ENCODE data around the gene LCE3A.
"Not testable (repeated sequence)": the region's sequence is repeated elsewhere in the genome, so short reads cannot be mapped to it uniquely, and the experiment has no call there.

The LCE3A gene

DNA sequence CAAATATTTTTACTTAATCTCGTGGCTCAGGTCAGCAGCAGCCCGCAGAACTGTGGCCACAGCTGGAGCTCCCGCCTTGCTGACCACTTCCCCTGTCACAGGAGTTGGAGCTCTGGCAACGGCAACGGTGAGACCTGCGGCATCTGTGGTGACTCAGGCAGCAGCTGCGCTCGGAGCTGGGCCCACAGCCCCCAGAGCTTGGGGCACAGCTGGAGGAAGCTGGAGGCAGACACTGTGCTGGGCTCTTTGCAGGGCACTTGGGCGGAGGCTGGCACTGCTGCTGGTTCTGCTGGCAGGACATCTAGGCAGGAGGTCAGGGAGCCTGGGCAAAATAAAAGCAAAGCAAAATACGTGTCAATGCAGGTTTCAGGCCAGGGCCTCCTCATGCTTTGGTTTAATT lies at the start of gene LCE3A:
Gene LCE3A (minus strand): TSS at position 301 of the 400 bp plus-strand sequence. CDS start 0 bp downstream, at position 301.
- DNase-seq (ENCODE audit: low read depth): no peak

- no peak for DNase-seq (ENCODE audit: low read depth)
These were observed 44.7 kb upstream of the LCE3A start for GRCh38 chr1:152667648-152668047.

DNA sequence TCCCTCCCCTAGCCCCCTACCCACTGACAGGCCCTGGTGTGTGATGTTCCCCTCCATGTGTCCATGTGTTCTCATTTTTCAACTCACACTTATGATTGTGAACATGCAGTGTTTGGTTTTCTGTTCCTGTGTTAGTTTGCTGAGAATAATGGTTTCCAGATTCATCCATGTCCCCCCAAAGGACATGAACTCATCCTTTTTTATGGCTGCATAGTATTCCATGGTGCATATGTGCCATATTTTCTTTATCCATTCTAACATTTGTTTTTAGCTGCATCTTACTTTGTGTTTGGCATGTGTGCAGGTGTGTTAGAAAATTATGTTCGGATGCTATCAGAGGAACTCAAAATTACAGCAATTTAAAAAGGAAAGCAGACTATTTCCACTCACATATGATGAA lies 43.3 kb upstream of the LCE3A start:
- not testable (repeated sequence) for DNase-seq (ENCODE audit: low read depth)

- DNase-seq (ENCODE audit: low read depth): no peak
These were observed 40.2 kb upstream of the LCE3A start, which contains the start of gene LCE2D for GRCh38 chr1:152663098-152663497. TSS of gene LCE2D (plus strand) at chr1:152663380. CDS start at chr1:152664106, 726 bp downstream.

DNA sequence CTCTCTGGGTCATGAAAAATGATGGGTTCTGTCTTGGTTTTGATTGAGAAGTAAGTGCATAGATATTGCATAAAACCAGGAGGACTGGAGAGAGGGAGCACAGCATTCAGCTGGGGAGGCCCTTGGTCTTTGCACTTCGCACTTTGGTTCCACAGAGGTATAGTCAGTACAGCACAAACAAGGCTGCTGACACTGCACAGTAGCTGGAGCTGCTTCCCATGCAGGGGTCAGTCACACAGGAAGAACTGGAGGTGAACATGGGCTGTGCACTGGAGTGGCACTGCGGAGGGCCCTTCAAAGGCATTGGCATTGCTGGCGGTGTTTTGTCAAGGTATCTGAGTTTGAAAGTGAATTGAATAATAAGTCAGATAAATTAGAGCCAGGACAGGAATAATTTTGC lies 35.7 kb upstream of the LCE3A start:
- no peak for DNase-seq (ENCODE audit: low read depth)

DNA sequence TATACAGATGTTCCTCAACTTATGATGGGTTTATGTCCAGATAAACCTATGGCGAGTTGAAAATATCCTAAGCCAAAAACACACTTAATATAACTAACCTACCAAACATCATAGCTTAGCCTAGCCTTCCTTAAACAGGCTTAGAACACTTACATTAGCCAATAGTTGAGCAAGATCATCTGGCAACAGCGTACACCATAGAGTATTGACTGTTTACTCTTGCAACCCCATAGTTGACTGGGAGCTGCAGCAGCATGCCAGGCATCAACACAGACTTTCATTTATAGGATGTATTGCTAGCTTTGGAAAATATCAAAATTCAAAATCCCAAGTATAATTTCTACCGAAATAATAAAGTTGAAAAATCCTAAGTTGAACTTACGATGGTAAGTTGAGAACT lies 34.8 kb upstream of the LCE3A start:
- no peak for DNase-seq (ENCODE audit: low read depth)

DNA sequence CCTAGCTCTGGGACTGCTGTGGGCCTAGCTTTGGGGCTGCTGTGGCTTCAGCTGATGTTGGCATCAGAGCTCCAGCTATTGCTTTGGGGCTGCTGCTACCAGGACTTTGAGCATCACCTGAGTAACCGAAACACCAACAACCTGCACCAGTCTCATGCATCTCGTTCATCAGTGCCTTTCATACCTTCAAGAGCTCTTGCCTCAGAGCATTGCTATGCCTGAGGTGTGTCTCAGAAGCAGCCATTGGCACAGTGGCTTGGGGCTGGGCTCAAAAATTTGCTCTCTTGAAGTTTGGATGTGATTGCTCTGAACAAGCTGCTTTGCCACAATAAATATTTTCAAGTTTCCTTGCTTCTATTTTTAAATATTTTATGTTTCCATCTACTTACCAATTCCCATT lies 33.6 kb upstream of the LCE3A start:
- DNase-seq (ENCODE audit: low read depth): no peak

GRCh38 chr1:152654110-152654509 lies 31.2 kb upstream of the LCE3A start:
- DNase-seq (ENCODE audit: low read depth): peak; percentile 12

DNA sequence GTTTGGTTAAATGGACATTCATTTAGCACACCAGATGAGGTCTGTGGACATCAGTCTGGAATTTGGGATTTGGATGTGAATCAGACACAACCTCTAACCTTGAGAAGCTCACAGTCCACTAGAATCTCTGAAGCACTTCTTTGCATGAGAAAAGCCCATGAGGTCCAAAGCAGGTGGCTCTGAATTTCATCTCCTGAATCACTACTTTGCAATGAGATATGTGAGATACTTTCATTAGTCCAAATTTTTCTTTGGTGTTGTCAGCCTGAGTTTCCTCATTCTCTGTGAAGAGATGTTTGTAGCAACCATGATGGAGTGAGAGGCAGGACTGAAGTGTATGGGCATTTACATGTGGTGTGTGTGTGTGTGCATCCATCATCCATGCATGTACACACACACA lies 23.8 kb upstream of the LCE3A start:
- no peak for DNase-seq (ENCODE audit: low read depth)

DNA sequence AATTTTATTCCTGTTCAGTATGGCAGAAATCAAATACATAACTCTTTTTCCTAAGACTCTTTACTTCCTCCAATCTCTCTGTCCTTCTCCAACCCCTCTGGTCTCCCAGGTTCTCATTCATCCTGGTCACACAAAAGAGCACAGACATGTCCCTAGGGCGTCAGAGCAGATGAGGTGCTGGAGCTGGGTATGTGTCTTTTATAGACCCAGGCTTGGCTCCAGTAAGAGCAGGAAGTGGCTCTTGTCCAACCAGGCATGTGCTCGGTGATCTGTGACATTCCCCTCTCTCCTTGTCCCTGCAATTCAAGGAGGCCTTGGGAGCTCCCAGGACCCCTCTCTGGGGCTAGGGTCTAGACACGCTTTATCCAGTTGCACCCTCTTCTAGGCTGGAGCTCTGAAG lies 22.2 kb upstream of the LCE3A start:
- DNase-seq (ENCODE audit: low read depth): no peak

DNA sequence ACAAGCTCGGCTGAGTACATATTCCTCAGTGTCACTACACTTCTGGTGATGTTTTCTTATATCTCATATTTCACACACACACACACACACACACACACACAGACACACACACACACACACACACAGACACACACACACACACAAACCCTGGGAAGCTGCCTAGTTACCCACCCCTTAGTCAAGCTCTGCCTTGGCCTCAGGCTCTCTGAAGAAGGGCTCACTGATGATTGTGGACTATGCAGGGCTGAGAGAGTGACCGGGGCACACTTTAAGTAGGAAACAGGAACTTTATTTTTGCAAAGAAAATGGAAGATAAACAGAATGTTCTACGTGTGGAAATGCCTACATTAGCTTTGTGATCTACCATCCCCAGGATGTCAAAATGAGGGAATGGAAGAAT lies 21.0 kb upstream of the LCE3A start:
- no peak for DNase-seq (ENCODE audit: low read depth)

DNA sequence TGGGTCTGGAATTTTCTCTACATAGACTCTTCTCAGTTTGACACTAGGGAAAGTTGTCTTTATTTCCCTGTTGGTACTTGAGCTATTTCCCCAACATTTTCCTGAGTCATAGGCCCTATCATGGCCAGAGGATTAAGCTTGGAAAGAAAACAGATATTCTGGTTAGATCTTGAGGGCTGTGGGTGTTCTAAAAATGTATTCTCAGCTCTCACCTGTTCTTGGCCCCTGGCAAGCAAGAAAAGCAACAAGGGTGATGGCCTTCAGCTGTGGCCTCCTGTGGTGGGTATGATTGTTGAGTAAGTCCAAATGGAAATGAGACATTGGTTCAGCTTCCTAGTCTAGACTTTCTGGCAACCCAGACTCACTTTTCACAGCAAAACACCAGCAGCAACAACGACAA lies 17.4 kb upstream of the LCE3A start:
- no peak for DNase-seq (ENCODE audit: low read depth)

GRCh38 chr1:152630596-152630995 lies 7.7 kb upstream of the LCE3A start:
- no peak for DNase-seq (ENCODE audit: low read depth)

GRCh38 chr1:152626744-152627143 lies 3.8 kb upstream of the LCE3A start:
- DNase-seq (ENCODE audit: low read depth): no peak

- no peak for DNase-seq (ENCODE audit: low read depth)
These were observed 421 bp upstream of the LCE3A start for GRCh38 chr1:152623203-152623844.

DNA sequence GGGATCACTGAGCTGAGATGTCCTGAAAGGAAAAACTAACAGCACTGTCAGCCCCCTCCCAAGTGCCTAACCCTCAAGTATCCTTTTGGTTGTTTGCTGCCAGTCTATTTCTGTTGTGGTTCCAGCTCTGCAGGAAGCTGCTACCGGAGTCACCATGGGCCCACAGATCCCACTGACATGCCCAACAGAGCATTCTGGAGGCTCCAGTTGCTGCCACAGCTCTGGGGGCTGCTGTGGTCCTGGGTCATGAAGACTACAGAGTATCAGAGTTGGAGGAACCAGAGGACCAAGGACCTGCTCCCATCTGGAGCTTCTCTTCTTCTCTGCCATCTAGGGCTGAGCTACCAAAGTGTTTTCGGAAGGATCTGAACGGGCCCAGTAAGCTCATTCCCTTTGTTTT lies 910 bp downstream of the LCE3A start:
- no peak for DNase-seq (ENCODE audit: low read depth)

GRCh38 chr1:152613511-152613910 lies 9.4 kb downstream of the LCE3A start, which contains the start of gene LCE3B:
TSS of gene LCE3B (plus strand) at chr1:152613811. CDS start at chr1:152613811, 0 bp downstream.
- DNase-seq (ENCODE audit: low read depth): no peak

GRCh38 chr1:152599934-152600333 lies 23.0 kb downstream of the LCE3A start, which contains the start of gene LCE3C:
TSS of gene LCE3C (plus strand) at chr1:152600234. CDS start at chr1:152600732, 498 bp downstream.
- DNase-seq (ENCODE audit: low read depth): no peak

- no peak for DNase-seq (ENCODE audit: low read depth)
These were observed 25.9 kb downstream of the LCE3A start for GRCh38 chr1:152596986-152597385.

GRCh38 chr1:152585586-152585985 lies 37.3 kb downstream of the LCE3A start:
- DNase-seq (ENCODE audit: low read depth): no peak

GRCh38 chr1:152582647-152583046 lies 40.3 kb downstream of the LCE3A start:
- no peak for DNase-seq (ENCODE audit: low read depth)

DNA sequence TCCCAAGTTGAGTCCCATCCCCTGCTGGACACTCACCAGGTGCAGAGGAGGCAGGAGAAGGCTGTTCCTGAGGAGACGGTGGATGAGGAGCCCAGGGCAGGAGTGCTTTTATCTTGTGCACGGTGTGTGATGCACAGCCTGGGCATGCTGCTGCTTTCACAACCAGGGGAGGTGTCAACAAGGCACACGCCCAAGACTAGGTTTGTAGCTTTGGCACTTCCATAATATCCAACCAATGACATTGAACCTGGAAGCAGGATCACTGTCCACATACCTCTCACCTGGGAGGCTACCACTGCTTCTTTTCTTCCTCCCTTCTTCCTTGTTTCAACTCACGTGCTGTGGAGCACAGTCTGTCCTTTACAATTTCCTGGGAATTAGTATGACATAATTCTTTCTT lies 42.5 kb downstream of the LCE3A start, which contains the start of gene LCE3D:
Gene LCE3D (minus strand): TSS at position 84 of the 400 bp plus-strand sequence. CDS start 580 bp downstream, outside the sequence.
- no peak for DNase-seq (ENCODE audit: low read depth)

GRCh38 chr1:152579526-152579925 lies 43.4 kb downstream of the LCE3A start:
- DNase-seq (ENCODE audit: low read depth): not testable (repeated sequence)

DNA sequence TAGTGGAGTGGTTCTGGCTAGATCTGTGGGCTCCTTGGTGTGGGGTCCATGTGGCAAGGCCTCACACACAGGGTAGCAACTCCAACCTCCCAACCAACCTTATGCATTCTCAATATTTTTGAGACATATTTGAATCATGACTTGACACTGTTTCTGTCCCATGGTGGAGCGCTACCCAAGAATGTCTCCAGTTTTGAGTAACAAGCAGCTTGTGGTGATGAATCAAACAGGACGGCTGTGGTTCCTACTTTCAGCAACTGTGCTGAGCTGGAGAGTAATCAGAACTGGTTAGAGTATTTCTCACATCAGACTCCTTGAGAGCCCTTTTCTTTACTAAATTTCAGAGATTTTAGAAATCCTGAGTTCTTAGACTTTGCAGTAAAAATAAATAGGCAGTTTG lies 45.7 kb downstream of the LCE3A start:
- no peak for DNase-seq (ENCODE audit: low read depth)

Data from stimulated activated CD8-positive, alpha-beta memory T cell treated with anti-CD3 and anti-CD28 coated beads, Interleukin-15, amount 100 ng/mL, for 24 hours (primary cell).